ENCODE measurements around the gene NXNL1. TPM values are rescaled to one million over a fixed set of nuclear protein-coding genes. Genes with fewer than 3 reads are reported as not detected.
A peak's percentile ranks its signal among the peaks of the same experiment; 100 is the strongest.

The NXNL1 gene
- total and polyA plus RNA-seq, 4 donors, result not detected

DNA sequence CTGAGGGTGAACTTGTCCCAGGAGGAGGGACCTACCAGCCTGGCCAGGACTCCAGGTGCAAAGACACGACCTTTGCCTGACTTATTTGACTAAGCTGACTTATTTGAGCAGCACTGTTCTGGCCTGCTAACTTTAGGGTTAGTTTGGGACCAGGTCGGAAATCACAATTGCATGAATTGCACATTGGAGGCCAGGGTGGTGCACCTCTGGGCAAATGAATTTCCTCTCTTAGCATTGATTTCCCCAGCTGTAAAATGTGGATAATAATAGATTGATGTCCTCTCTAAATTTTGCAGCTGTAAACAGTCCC lies 53.9 kb downstream of the NXNL1 start:
- Histone ChIP-seq H3K4me3 (ENCODE audit: low read depth in 1 of 3, low read length in 3 of 3) (peak overlapping the region in 2 of 3 donors; percentile 38 to 62), H3K27me3 (ENCODE audit: control insufficient read depth in 4 of 4, insufficient read depth in 4 of 4, low read length in 3 of 4) (no peaks in the 10 kb centered on the region), H3K27ac (ENCODE audit: low read depth in 1 of 2, low read length in 2 of 2) (peak overlapping the region; percentile 95 to 96), H3K9me3 (ENCODE audit: control insufficient read depth in 4 of 4, low read length in 3 of 4) (no peaks in the 10 kb centered on the region), H3K36me3 (ENCODE audit: control insufficient read depth in 4 of 4, insufficient read depth in 3 of 4, low read depth in 1 of 4, low read length in 3 of 4) (peaks cover 0 to 5% (median under 1%) of the 10 kb centered on the region in 4 donors), H3K9ac (ENCODE audit: low read depth in 1 of 2, low read length in 2 of 2) (peak overlapping the region; percentile 54 to 88), H3K4me1 (ENCODE audit: control insufficient read depth in 4 of 4, insufficient read depth in 4 of 4, low read length in 3 of 4) (peaks cover 0 to 30% (median 21%) of the 10 kb centered on the region in 4 donors)
- no peak for TF ChIP-seq TAF1 (conservative IDR thresholded peaks at IDR 0.05)
- peak; percentile 32 to 58 for TF ChIP-seq RXRA (IDR thresholded peaks at IDR 0.05)
- TF ChIP-seq SP1 (IDR thresholded peaks at IDR 0.05), result peak; percentile 77
- TF ChIP-seq HNF4A (conservative IDR thresholded peaks at IDR 0.05), result peak; percentile 5 to 28
- TF ChIP-seq, protein P1, sequence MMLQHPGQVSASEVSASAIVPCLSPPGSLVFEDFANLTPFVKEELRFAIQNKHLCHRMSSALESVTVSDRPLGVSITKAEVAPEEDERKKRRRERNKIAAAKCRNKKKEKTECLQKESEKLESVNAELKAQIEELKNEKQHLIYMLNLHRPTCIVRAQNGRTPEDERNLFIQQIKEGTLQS (IDR thresholded peaks at IDR 0.05), result no peak
- no peak for TF ChIP-seq GABPA (IDR thresholded peaks at IDR 0.05 in 1 of 2, conservative IDR thresholded peaks at IDR 0.05 in 1 of 2)
- no peak for DNase-seq (ENCODE audit: low spot score)
- WGBS, result 11% methylated on average over 2 of the region's 2 CpGs

GRCh38 chr19:17406046-17406886 lies 54.5 kb downstream of the NXNL1 start:
- H3K36me3 ChIP-seq (ENCODE audit: control insufficient read depth in 4 of 4, insufficient read depth in 3 of 4, low read depth in 1 of 4, low read length in 3 of 4), result peaks cover 0 to 9% (median under 1%) of the 10 kb centered on the region in 4 donors
- peak overlapping the region; percentile 95 to 96 for H3K27ac ChIP-seq (ENCODE audit: low read depth in 1 of 2, low read length in 2 of 2)
- no peaks in the 10 kb centered on the region for H3K27me3 ChIP-seq (ENCODE audit: control insufficient read depth in 4 of 4, insufficient read depth in 4 of 4, low read length in 3 of 4)
- H3K4me1 ChIP-seq (ENCODE audit: control insufficient read depth in 4 of 4, insufficient read depth in 4 of 4, low read length in 3 of 4), result peaks cover 0 to 30% (median 21%) of the 10 kb centered on the region in 4 donors
- peak overlapping the region; percentile 66 to 88 for H3K9ac ChIP-seq (ENCODE audit: low read depth in 1 of 2, low read length in 2 of 2)
- TF ChIP-seq RAD21 (IDR thresholded peaks at IDR 0.05) (no peak), JUND (IDR thresholded peaks at IDR 0.05) (no peak), MAX (IDR thresholded peaks at IDR 0.05) (no peak), RXRA (IDR thresholded peaks at IDR 0.05) (no peak), GABPA (IDR thresholded peaks at IDR 0.05 in 1 of 2, conservative IDR thresholded peaks at IDR 0.05 in 1 of 2) (no peak)
- TF ChIP-seq, protein P2, sequence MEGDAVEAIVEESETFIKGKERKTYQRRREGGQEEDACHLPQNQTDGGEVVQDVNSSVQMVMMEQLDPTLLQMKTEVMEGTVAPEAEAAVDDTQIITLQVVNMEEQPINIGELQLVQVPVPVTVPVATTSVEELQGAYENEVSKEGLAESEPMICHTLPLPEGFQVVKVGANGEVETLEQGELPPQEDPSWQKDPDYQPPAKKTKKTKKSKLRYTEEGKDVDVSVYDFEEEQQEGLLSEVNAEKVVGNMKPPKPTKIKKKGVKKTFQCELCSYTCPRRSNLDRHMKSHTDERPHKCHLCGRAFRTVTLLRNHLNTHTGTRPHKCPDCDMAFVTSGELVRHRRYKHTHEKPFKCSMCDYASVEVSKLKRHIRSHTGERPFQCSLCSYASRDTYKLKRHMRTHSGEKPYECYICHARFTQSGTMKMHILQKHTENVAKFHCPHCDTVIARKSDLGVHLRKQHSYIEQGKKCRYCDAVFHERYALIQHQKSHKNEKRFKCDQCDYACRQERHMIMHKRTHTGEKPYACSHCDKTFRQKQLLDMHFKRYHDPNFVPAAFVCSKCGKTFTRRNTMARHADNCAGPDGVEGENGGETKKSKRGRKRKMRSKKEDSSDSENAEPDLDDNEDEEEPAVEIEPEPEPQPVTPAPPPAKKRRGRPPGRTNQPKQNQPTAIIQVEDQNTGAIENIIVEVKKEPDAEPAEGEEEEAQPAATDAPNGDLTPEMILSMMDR (IDR thresholded peaks at IDR 0.05; ENCODE audit: low read depth, low read length, missing input control), result no peak
- 56% methylated on average over 10 of the region's 10 CpGs for WGBS
- no peak for DNase-seq (ENCODE audit: low spot score)
- no peaks in the 10 kb centered on the region for H3K9me3 ChIP-seq (ENCODE audit: control insufficient read depth in 4 of 4, low read length in 3 of 4)
- H3K4me3 ChIP-seq (ENCODE audit: low read depth in 1 of 3, low read length in 3 of 3), result peak overlapping the region; percentile 62 to 75 (median 74)

Other genes starting within 250 kb of the NXNL1 start
- 10 to 100 TPM in 1 of 2 donors, 1 to 10 TPM in 1; 9.6 to 13.6 TPM for gene USE1, start 245.6 kb downstream of the NXNL1 start, total RNA-seq
- 10 to 100 TPM; 22.6 to 27.8 TPM for gene USE1, start 245.6 kb downstream of the NXNL1 start, polyA plus RNA-seq
- gene OCEL1, start 234.7 kb downstream of the NXNL1 start, total RNA-seq, result 10 to 100 TPM in 1 of 2 donors, 1 to 10 TPM in 1; 4.9 to 10.5 TPM
- 10 to 100 TPM; 31.1 to 32.5 TPM for gene OCEL1, start 234.7 kb downstream of the NXNL1 start, polyA plus RNA-seq
- gene NR2F6, start 215.0 kb downstream of the NXNL1 start, total RNA-seq, result 10 to 100 TPM; 52.2 to 86.1 TPM
- gene NR2F6, start 215.0 kb downstream of the NXNL1 start, polyA plus RNA-seq, result 10 to 100 TPM; 30.5 to 53.1 TPM
- 1 to 10 TPM; 2.1 to 2.6 TPM for gene USHBP1, start 196.2 kb downstream of the NXNL1 start, total RNA-seq
- 1 to 10 TPM; 1.2 to 1.6 TPM for gene USHBP1, start 196.2 kb downstream of the NXNL1 start, polyA plus RNA-seq
- gene BABAM1, start 193.5 kb downstream of the NXNL1 start, total RNA-seq, result 10 to 100 TPM; 29.3 to 47.0 TPM
- gene BABAM1, start 193.5 kb downstream of the NXNL1 start, polyA plus RNA-seq, result 10 to 100 TPM; 31.3 to 35.7 TPM
- gene ANKLE1, start 179.0 kb downstream of the NXNL1 start, total RNA-seq, result 10 to 100 TPM in 1 of 2 donors, under 1 TPM in 1; 0.42 to 43.2 TPM
- under 1 TPM; 0.10 to 0.15 TPM for gene ANKLE1, start 179.0 kb downstream of the NXNL1 start, polyA plus RNA-seq
- 10 to 100 TPM in 1 of 2 donors, 1 to 10 TPM in 1; 6.3 to 26.9 TPM for gene ABHD8, start 157.5 kb downstream of the NXNL1 start, total RNA-seq
- 10 to 100 TPM in 1 of 2 donors, 1 to 10 TPM in 1; 8.6 to 20.2 TPM for gene ABHD8, start 157.5 kb downstream of the NXNL1 start, polyA plus RNA-seq
- gene MRPL34, start 155.1 kb downstream of the NXNL1 start, total RNA-seq, result 100 to 1,000 TPM in 1 of 2 donors, 10 to 100 TPM in 1; 23.3 to 123 TPM
- 100 to 1,000 TPM; 158 to 301 TPM for gene MRPL34, start 155.1 kb downstream of the NXNL1 start, polyA plus RNA-seq
- 10 to 100 TPM in 1 of 2 donors, 1 to 10 TPM in 1; 7.9 to 13.5 TPM for gene DDA1, start 151.4 kb downstream of the NXNL1 start, total RNA-seq
- gene DDA1, start 151.4 kb downstream of the NXNL1 start, polyA plus RNA-seq, result 10 to 100 TPM; 28.2 to 37.9 TPM
- gene ANO8, start 126.1 kb downstream of the NXNL1 start, total RNA-seq, result 1 to 10 TPM; 1.8 to 5.8 TPM
- 1 to 10 TPM in 1 of 2 donors, under 1 TPM in 1; 0.75 to 2.3 TPM for gene ANO8, start 126.1 kb downstream of the NXNL1 start, polyA plus RNA-seq
- 10 to 100 TPM in 1 of 2 donors, 1 to 10 TPM in 1; 9.8 to 15.5 TPM for gene GTPBP3, start 123.4 kb downstream of the NXNL1 start, total RNA-seq
- gene GTPBP3, start 123.4 kb downstream of the NXNL1 start, polyA plus RNA-seq, result 1 to 10 TPM; 4.9 to 9.4 TPM
- gene PLVAP, start 83.6 kb downstream of the NXNL1 start, total RNA-seq, result 10 to 100 TPM in 1 of 2 donors, 1 to 10 TPM in 1; 7.4 to 11.8 TPM
- gene PLVAP, start 83.6 kb downstream of the NXNL1 start, polyA plus RNA-seq, result 1 to 10 TPM; 4.2 to 9.9 TPM
- under 1 TPM in 1 of 2 donors, not detected in 1; 0.50 TPM for gene CCDC194, start 66.7 kb downstream of the NXNL1 start, total RNA-seq
- under 1 TPM in 1 of 2 donors, not detected in 1; 0.12 TPM for gene CCDC194, start 66.7 kb downstream of the NXNL1 start, polyA plus RNA-seq
- gene BST2, start 55.3 kb downstream of the NXNL1 start, total RNA-seq, result 10 to 100 TPM; 25.6 to 67.4 TPM
- gene BST2, start 55.3 kb downstream of the NXNL1 start, polyA plus RNA-seq, result 100 to 1,000 TPM; 179 to 239 TPM
- 10 to 100 TPM in 1 of 2 donors, 1 to 10 TPM in 1; 9.8 to 17.2 TPM for gene MVB12A, start 40.9 kb downstream of the NXNL1 start, total RNA-seq
- 10 to 100 TPM; 14.3 to 22.8 TPM for gene MVB12A, start 40.9 kb downstream of the NXNL1 start, polyA plus RNA-seq
- under 1 TPM; 0.08 to 0.14 TPM for gene TMEM221, start 12.3 kb downstream of the NXNL1 start, total RNA-seq
- under 1 TPM; 0.06 to 0.15 TPM for gene TMEM221, start 12.3 kb downstream of the NXNL1 start, polyA plus RNA-seq
- gene SLC27A1, start 9.6 kb upstream of the NXNL1 start, total RNA-seq, result 1 to 10 TPM; 3.5 to 7.4 TPM
- 1 to 10 TPM; 2.4 to 4.4 TPM for gene SLC27A1, start 9.6 kb upstream of the NXNL1 start, polyA plus RNA-seq
- gene PGLS, start 50.7 kb upstream of the NXNL1 start, total RNA-seq, result 10 to 100 TPM; 16.9 to 25.7 TPM
- gene PGLS, start 50.7 kb upstream of the NXNL1 start, polyA plus RNA-seq, result 10 to 100 TPM; 32.8 to 62.2 TPM
- 10 to 100 TPM; 22.4 to 32.2 TPM for gene COLGALT1, start 94.7 kb upstream of the NXNL1 start, total RNA-seq
- 10 to 100 TPM; 14.4 to 22.5 TPM for gene COLGALT1, start 94.7 kb upstream of the NXNL1 start, polyA plus RNA-seq
- under 1 TPM in 1 of 2 donors, not detected in 1; under 0.01 TPM for gene UNC13A, start 227.4 kb upstream of the NXNL1 start, total RNA-seq
- gene UNC13A, start 227.4 kb upstream of the NXNL1 start, polyA plus RNA-seq, result under 1 TPM in 1 of 2 donors, not detected in 1; 0.01 TPM